ENCODE data around the gene ACLY.

DNA sequence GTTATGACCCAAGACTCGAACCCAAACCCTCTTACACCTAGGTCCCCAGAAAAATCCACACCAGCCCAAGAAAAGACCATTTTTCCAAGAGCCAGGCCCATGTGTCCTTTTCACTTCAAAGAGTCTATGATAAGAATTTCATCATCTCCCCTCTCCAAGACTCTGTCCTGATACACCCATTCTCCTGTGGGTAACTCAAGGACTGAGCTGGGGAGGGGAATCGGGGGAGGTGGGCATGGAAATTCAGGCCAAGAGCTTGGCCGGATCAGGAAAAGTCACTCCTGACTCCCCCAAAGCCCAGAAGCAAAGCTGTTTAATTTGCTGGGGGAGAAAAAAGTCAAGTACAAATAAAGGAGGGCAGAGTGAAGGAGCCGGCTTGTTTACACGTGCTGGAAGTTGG lies 3.7 kb downstream of the ACLY start:
- TF ChIP-seq, protein P1, sequence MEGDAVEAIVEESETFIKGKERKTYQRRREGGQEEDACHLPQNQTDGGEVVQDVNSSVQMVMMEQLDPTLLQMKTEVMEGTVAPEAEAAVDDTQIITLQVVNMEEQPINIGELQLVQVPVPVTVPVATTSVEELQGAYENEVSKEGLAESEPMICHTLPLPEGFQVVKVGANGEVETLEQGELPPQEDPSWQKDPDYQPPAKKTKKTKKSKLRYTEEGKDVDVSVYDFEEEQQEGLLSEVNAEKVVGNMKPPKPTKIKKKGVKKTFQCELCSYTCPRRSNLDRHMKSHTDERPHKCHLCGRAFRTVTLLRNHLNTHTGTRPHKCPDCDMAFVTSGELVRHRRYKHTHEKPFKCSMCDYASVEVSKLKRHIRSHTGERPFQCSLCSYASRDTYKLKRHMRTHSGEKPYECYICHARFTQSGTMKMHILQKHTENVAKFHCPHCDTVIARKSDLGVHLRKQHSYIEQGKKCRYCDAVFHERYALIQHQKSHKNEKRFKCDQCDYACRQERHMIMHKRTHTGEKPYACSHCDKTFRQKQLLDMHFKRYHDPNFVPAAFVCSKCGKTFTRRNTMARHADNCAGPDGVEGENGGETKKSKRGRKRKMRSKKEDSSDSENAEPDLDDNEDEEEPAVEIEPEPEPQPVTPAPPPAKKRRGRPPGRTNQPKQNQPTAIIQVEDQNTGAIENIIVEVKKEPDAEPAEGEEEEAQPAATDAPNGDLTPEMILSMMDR (conservative IDR thresholded peaks at IDR 0.05; ENCODE audit: low read length) = no peak
- TF ChIP-seq EZH2phosphoT487 (IDR thresholded peaks at IDR 0.05; ENCODE audit: borderline replicate concordance, low read depth, low read length) = no peak
